ENCODE results near the gene MBOAT7.

The MBOAT7 gene

GRCh38 chr19:54127688-54128440, 61.5 kb downstream of the MBOAT7 start:
- H3K4me1 ChIP-seq (ENCODE audit: control insufficient read depth, insufficient read depth, low read length) = no peaks in the 10 kb centered on the region

GRCh38 chr19:54125713-54126112, 63.7 kb downstream of the MBOAT7 start:
- Histone ChIP-seq H3K36me3 (ENCODE audit: control insufficient read depth, insufficient read depth, low read length) (peaks cover 64% of the 10 kb centered on the region), H3K9ac (ENCODE audit: low read depth, low read length) (no peak overlapping the region), H3K4me1 (ENCODE audit: control insufficient read depth, insufficient read depth, low read length) (no peaks in the 10 kb centered on the region), H3K9me3 (ENCODE audit: control insufficient read depth, insufficient read depth, low read length) (no peaks in the 10 kb centered on the region), H3K4me3 (ENCODE audit: low read depth, low read length) (no peak overlapping the region), H3K27me3 (ENCODE audit: control insufficient read depth, insufficient read depth, low read length) (no peaks in the 10 kb centered on the region)

More at GRCh38 chr19:54127688-54128440, 61.5 kb downstream of the MBOAT7 start:
- no peak overlapping the region for H3K4me3 ChIP-seq (ENCODE audit: low read depth, low read length)
- H3K9ac ChIP-seq (ENCODE audit: low read depth, low read length) = no peak overlapping the region
- H3K27me3 ChIP-seq (ENCODE audit: control insufficient read depth, insufficient read depth, low read length) = no peaks in the 10 kb centered on the region
- no peaks in the 10 kb centered on the region for H3K9me3 ChIP-seq (ENCODE audit: control insufficient read depth, insufficient read depth, low read length)
- H3K36me3 ChIP-seq (ENCODE audit: control insufficient read depth, insufficient read depth, low read length) = peaks cover 57% of the 10 kb centered on the region

- Histone ChIP-seq H3K9ac (ENCODE audit: low read depth, low read length) (no peak overlapping the region), H3K27me3 (ENCODE audit: control insufficient read depth, insufficient read depth, low read length) (no peaks in the 10 kb centered on the region), H3K4me1 (ENCODE audit: control insufficient read depth, insufficient read depth, low read length) (no peaks in the 10 kb centered on the region), H3K9me3 (ENCODE audit: control insufficient read depth, insufficient read depth, low read length) (no peaks in the 10 kb centered on the region), H3K4me3 (ENCODE audit: low read depth, low read length) (no peak overlapping the region), H3K36me3 (ENCODE audit: control insufficient read depth, insufficient read depth, low read length) (peaks cover 67% of the 10 kb centered on the region)
Measured at GRCh38 chr19:54124393-54124792, 65.0 kb downstream of the MBOAT7 start.

- no peak overlapping the region for H3K9ac ChIP-seq (ENCODE audit: low read depth, low read length)
- H3K27me3 ChIP-seq (ENCODE audit: control insufficient read depth, insufficient read depth, low read length) = no peaks in the 10 kb centered on the region
- H3K4me3 ChIP-seq (ENCODE audit: low read depth, low read length) = no peak overlapping the region
- H3K9me3 ChIP-seq (ENCODE audit: control insufficient read depth, insufficient read depth, low read length) = no peaks in the 10 kb centered on the region
- no peaks in the 10 kb centered on the region for H3K4me1 ChIP-seq (ENCODE audit: control insufficient read depth, insufficient read depth, low read length)
- peaks cover 60% of the 10 kb centered on the region for H3K36me3 ChIP-seq (ENCODE audit: control insufficient read depth, insufficient read depth, low read length)
Measured at GRCh38 chr19:54123682-54124081, 65.7 kb downstream of the MBOAT7 start.
